GM18517 (cell line): Measurements from ENCODE around the gene SYT2.
A peak's percentile ranks its signal among the peaks of the same experiment; 100 is the strongest.
"Not testable (repeated sequence)": the region's sequence is repeated elsewhere in the genome, so short reads cannot be mapped to it uniquely, and the experiment has no call there.

Source experiments
- ATAC-seq: cut with Tn5 transposase; IDR thresholded peaks from one replicate; pipeline ENCODE4 v1.9.1; 2021; ENCODE audit warnings: mild to moderate bottlenecking, moderate library complexity; ENCODE audit not compliant: unreplicated experiment

Gene SYT2

GRCh38 chr1:202553560-202554038, 156.7 kb downstream of the SYT2 start:
- peak; percentile 77 for ATAC-seq

GRCh38 chr1:202553078-202553477, 157.2 kb downstream of the SYT2 start:
- ATAC-seq: not testable (repeated sequence)

GRCh38 chr1:202552615-202553014, 157.6 kb downstream of the SYT2 start:
- not testable (repeated sequence) for ATAC-seq

- ATAC-seq: no peak
These were observed 158.6 kb downstream of the SYT2 start for GRCh38 chr1:202551683-202552082.

GRCh38 chr1:202550088-202550487, 160.2 kb downstream of the SYT2 start:
- not testable (repeated sequence) for ATAC-seq

- no peak for ATAC-seq
These were observed 163.0 kb downstream of the SYT2 start for GRCh38 chr1:202547215-202547614.

- peak; percentile 87 for ATAC-seq
These were observed 163.5 kb downstream of the SYT2 start for GRCh38 chr1:202546796-202547195.

GRCh38 chr1:202546377-202546776, 163.9 kb downstream of the SYT2 start:
- peak; percentile 22 for ATAC-seq

- not testable (repeated sequence) for ATAC-seq
These were observed 164.5 kb downstream of the SYT2 start for GRCh38 chr1:202545647-202546303.

GRCh38 chr1:202544766-202545449, 165.3 kb downstream of the SYT2 start:
- not testable (repeated sequence) for ATAC-seq

- not testable (repeated sequence) for ATAC-seq
These were observed 166.7 kb downstream of the SYT2 start for GRCh38 chr1:202543537-202543936.

- ATAC-seq: not testable (repeated sequence)
These were observed 167.8 kb downstream of the SYT2 start for GRCh38 chr1:202542415-202542814.

GRCh38 chr1:202540858-202541257, 169.4 kb downstream of the SYT2 start:
- ATAC-seq: not testable (repeated sequence)
